Limb (tissue), 2 donors: ENCODE measurements around the gene ASB11.

ENCODE experiments used
- DNase-seq, 2 donors: peaks; one replicate each; pipeline ENCODE4 v3.0.0-alpha.2; 2016; ENCODE audit errors: extremely low spot score in 2 of 2

The ASB11 gene

GRCh38 chrX:15233416-15234015 lies 81.9 kb downstream of the ASB11 start:
- DNase-seq, result no peak
